Muscle layer of colon (tissue), 2 donors: ENCODE measurements around the gene PPP1R37.

Source experiments
- H3K27ac ChIP-seq: one replicate; pipeline ENCODE4 v1.7.0; 2013; ENCODE audit warnings: low read depth, mild to moderate bottlenecking, low read length, moderate library complexity
- H3K27me3 ChIP-seq, 2 donors: one replicate each; pipeline ENCODE4 v1.7.0; 2013; ENCODE audit warnings: low read length in 2 of 2, mild to moderate bottlenecking in 2 of 2; ENCODE audit not compliant: insufficient read depth in 2 of 2, control insufficient read depth in 1 of 2
- H3K36me3 ChIP-seq: one replicate; pipeline ENCODE4 v1.7.0; 2013; ENCODE audit warnings: mild to moderate bottlenecking, low read length; ENCODE audit not compliant: insufficient read depth
- H3K4me1 ChIP-seq: one replicate; pipeline ENCODE4 v1.7.0; 2013; ENCODE audit warnings: mild to moderate bottlenecking, low read length; ENCODE audit not compliant: insufficient read depth
- H3K4me3 ChIP-seq, 2 donors: one replicate each; pipeline ENCODE4 v1.7.0; 2013; ENCODE audit warnings: low read length in 2 of 2, low read depth in 1 of 2, mild to moderate bottlenecking in 1 of 2, moderate library complexity in 1 of 2
- H3K9ac ChIP-seq: one replicate; pipeline ENCODE4 v1.7.0; 2013; ENCODE audit warnings: low read length
- H3K9me3 ChIP-seq: one replicate; pipeline ENCODE4 v1.7.0; 2013; ENCODE audit warnings: mild to moderate bottlenecking, low read length
- donor health status: abdominal sarcoma.
- donor health status: Adenocarcinoma of cecum.

Gene PPP1R37

DNA sequence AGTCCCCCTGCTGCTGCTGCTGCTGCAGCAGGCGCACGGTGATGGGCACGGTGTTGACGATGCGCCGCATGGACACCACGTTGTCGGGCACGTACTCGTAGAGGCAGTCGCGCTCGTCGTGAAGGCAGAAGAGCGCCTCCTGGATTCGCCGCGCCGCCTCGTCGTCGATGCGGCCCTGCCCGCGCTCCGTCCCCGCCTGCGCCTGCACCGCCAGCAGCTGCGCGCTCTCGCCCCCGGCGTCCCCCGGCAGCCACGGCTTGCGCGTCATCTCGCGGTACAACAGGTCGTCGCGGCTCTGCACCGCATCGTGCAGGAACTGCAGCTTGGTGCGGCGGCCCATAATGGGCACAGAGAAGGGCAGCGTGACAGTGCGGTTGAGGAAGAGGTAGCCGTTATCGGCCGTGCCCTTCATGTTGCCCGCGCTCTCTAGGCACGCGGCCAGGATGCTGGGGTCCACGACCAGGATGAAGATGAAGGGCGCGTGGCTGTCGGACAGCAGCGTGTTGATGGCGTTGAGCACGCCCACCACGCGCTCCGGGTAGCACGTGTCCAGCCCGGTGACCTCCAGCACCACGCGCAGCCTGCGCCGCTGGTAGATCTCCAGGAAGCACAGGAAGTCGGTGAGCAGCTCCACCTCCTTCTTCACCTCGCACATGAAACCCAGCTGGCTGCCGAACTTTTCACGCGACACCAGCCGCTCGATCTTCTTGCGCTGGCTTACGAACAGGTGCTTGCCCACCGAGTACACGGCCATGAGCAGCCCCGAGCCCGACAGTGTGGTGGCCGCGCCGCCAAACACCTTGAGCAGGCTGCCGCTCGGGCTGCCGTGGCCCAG lies 59.7 kb downstream of the PPP1R37 start:
- Histone ChIP-seq H3K4me1 (peaks cover 12% of the 10 kb centered on the region), H3K9ac (no peak overlapping the region), H3K27me3 (peaks cover 25 to 53% of the 10 kb centered on the region in 2 donors), H3K27ac (no peak overlapping the region), H3K4me3 (peak overlapping the region; percentile 38 to 43), H3K9me3 (no peaks in the 10 kb centered on the region), H3K36me3 (no peaks in the 10 kb centered on the region)

- Histone ChIP-seq H3K27ac (no peak overlapping the region), H3K27me3 (peaks cover 25 to 60% of the 10 kb centered on the region in 2 donors), H3K9ac (no peak overlapping the region), H3K4me3 (peak overlapping the region; percentile 38 to 43), H3K9me3 (no peaks in the 10 kb centered on the region), H3K36me3 (no peaks in the 10 kb centered on the region), H3K4me1 (peaks cover 12% of the 10 kb centered on the region)
Measured at GRCh38 chr19:45153339-45154063, 60.5 kb downstream of the PPP1R37 start.

DNA sequence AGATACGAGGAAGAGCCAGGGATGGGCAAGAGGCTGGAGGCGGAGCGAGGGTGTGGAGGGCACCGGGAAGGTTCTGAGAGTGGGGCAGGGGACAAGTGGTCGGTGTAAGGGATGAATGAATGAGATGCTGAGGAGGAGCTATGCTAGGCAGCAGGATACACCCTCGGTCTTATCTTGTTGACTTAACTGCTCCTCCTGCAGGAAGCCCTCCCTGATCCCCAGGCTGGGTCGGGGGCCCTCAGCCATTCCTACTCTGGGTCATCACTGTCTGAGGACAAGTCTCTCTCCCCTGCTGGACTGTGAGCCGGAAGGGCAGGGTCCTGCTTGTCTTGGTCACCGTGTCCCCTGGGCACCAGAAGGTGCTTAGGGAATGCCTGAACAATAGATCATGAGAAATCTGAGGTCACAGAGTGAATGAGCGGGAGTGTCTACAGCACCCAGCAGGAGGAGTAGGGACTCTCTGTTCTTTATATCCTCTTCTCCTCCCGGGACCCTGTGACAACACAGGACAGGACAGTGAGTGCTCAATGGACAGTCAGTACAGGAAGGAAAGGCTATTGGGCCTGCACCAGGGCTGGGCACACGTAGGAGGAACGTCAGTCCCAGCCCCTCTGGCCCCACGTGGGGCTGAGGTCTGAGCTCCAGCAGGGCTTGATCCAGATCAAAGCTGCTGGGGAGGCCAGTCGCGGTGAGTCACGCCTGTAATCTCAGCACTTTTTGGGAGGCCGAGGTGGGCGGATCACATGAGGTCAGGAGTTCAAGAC lies 61.3 kb downstream of the PPP1R37 start:
- Histone ChIP-seq H3K27me3 (peaks cover 25 to 66% of the 10 kb centered on the region in 2 donors), H3K9ac (no peak overlapping the region), H3K9me3 (no peaks in the 10 kb centered on the region), H3K4me1 (peaks cover 12% of the 10 kb centered on the region), H3K27ac (no peak overlapping the region), H3K36me3 (no peaks in the 10 kb centered on the region), H3K4me3 (peak overlapping the region in 1 of 2 donors; percentile 43)

DNA sequence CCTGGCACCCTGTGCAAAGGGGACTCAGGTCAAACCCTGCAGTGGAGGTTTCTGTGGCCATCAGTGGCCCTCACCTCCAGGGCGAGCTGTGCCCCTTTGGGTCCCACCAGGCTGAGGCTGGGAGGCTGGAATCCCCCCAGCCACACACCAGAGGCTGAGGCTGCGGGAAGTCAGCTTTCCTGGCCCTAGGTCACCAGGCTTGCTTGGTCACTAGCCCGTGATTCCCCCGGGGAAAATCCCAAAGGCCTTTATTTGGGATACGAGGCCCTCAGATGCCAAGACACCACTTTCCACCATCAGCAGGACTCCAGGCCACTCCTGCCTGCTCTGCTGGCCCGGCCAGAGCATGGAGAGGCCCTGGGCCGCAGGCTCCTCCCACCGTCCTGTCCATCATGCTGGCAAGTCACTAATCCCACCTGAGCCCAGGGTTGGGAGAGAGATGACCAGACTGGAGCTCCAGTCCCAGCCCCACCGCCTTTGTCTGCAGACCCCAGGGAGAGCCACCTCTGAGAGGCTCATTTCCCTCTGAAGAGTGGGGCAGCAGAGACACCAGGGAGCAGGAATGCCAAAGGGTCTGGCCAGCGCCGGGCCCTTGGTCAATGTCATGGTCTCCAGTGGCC lies 63.1 kb downstream of the PPP1R37 start:
- Histone ChIP-seq H3K4me3 (no peak overlapping the region), H3K9ac (no peak overlapping the region), H3K36me3 (no peaks in the 10 kb centered on the region), H3K27ac (no peak overlapping the region), H3K9me3 (no peaks in the 10 kb centered on the region), H3K27me3 (peaks cover 18 to 74% of the 10 kb centered on the region in 2 donors), H3K4me1 (peaks cover 12% of the 10 kb centered on the region)

DNA sequence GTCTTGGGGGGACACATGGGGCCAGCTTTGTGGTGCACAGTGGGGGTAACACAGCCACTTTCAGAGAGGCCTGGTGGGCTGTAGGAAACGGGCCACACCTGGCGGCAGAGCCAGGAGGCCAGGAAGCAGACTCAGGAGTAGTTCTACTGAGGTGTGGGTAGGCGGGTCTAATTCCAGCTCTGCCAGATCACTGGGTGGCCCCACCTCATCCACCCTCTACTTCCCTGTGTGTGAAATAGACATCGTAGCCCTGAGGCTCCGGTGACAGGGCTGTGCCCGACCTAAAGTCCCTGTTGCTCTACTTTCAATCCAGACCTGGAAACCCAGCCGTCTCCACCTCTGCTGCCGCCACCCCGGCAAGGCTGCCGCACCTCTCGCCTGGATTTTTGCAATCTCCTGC lies 63.8 kb downstream of the PPP1R37 start:
- no peak overlapping the region for H3K9ac ChIP-seq
- no peak overlapping the region for H3K4me3 ChIP-seq
- peaks cover 12% of the 10 kb centered on the region for H3K4me1 ChIP-seq
- H3K27ac ChIP-seq, result no peak overlapping the region
- peaks cover 11 to 74% of the 10 kb centered on the region in 2 donors for H3K27me3 ChIP-seq
- no peaks in the 10 kb centered on the region for H3K36me3 ChIP-seq
- no peaks in the 10 kb centered on the region for H3K9me3 ChIP-seq

DNA sequence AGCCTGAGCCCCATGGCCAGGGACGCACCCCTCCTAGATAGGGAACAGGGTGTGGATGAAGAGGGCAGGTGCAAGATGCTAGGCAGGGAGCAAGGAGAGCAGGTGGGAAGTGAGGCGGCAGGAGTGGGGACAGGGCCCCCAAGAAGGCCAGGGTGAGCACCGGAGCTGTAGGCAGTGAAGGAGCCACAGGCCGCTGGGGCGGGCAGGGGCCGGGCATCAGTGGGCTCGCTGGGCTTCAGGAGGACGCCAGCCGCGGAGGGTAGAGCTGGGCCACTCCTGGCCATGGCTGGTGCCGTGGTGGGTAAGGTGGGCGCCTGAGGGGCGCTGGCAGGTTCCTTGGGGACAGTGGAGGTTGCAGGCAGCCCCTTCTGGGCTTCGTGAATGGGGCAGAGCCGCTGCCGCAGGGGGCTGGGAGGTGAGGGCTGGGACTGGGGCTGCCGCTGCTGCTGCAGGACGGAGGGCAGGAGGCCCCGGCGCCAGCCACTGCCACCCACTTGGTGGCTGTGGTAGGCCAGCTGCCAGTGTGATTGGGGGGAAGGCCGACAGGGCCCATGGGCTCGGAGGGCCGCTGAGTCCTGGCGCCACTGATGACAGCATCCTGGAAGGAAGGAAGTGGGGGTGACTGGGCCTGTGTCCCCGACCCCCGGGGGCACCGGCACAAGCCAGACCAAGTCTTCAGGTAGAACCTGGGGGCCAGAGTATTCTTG lies 65.7 kb downstream of the PPP1R37 start:
- peaks cover 3% of the 10 kb centered on the region for H3K4me1 ChIP-seq
- H3K36me3 ChIP-seq, result no peaks in the 10 kb centered on the region
- no peaks in the 10 kb centered on the region for H3K9me3 ChIP-seq
- no peak overlapping the region for H3K4me3 ChIP-seq
- H3K27ac ChIP-seq, result no peak overlapping the region
- no peak overlapping the region for H3K9ac ChIP-seq
- peaks cover 0 to 62% of the 10 kb centered on the region in 2 donors for H3K27me3 ChIP-seq

- no peak overlapping the region for H3K9ac ChIP-seq
- H3K4me3 ChIP-seq, result no peak overlapping the region
- H3K4me1 ChIP-seq, result no peaks in the 10 kb centered on the region
- H3K27me3 ChIP-seq, result peaks cover 0 to 58% of the 10 kb centered on the region in 2 donors
- H3K9me3 ChIP-seq, result no peaks in the 10 kb centered on the region
- no peaks in the 10 kb centered on the region for H3K36me3 ChIP-seq
- H3K27ac ChIP-seq, result no peak overlapping the region
Measured at GRCh38 chr19:45159210-45159970, 66.4 kb downstream of the PPP1R37 start.

DNA sequence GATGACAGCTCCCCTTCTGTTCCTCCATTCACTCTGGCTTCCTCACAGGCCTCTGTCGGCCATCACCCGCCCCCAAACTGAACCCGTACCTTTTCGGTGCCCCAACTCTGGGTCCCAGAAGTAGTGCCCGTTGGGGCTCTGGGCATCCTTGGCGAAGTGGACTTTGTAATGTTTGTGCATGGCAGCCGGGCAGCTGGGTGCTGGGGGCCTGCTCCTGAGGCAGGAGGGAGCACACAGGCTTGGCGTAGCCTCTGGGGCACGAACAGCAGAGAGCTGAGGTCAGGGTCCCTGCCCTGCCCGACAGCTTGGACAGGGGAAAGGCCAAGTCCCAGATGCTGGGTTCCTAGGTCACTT lies 67.0 kb downstream of the PPP1R37 start:
- no peak overlapping the region for H3K9ac ChIP-seq
- H3K27me3 ChIP-seq, result peaks cover 0 to 58% of the 10 kb centered on the region in 2 donors
- no peak overlapping the region for H3K27ac ChIP-seq
- H3K4me1 ChIP-seq, result no peaks in the 10 kb centered on the region
- H3K36me3 ChIP-seq, result no peaks in the 10 kb centered on the region
- H3K9me3 ChIP-seq, result no peaks in the 10 kb centered on the region
- no peak overlapping the region for H3K4me3 ChIP-seq

DNA sequence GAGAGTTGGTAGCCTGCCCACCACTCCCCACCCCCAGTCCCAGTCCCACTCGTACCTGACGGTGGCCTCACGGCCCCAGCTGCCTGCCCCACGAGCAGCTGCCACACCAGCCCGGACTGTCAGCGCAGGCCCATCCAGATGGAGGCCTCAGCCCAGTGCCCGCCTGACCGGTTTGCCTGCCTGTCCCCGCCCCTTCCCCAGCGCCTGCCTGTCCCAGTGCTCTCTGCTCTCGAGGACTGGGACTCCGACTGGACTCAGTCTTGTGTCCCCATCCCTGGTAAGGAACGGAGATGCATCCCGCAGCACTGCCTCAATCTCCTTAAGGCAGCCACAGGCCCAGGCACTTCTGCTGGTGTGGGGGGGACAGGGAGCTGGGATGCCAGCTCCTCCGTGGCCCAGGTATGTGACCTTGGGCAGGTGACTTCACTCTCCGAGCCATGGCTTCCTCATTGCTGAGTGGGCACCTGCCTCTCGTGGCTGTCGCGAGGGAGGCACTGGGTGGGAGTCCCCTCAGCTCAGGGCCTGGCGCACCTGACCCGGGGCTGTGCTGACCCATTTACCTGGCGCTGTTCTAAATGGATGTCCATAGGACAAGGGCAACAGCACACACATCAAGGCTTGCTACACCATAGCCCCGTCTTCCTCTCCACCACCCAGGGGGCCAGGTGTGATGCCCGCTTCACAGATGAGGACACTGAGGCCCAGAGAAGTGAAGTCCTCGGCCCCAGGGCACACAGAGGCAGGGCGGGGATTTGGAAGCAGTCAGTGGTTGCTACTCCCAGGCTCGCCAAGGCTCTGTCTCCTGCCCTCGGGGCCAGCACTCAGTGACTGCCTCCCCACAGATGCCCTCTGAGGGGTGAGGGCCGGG lies 68.1 kb downstream of the PPP1R37 start, which contains the start of gene NKPD1:
Gene NKPD1 (minus strand): TSS at position 113 of the 868 bp plus-strand sequence. CDS start 832 bp downstream, outside the sequence.
- no peaks in the 10 kb centered on the region for H3K9me3 ChIP-seq
- no peaks in the 10 kb centered on the region for H3K36me3 ChIP-seq
- no peak within 1 kb of the TSS for H3K4me3 ChIP-seq
- no peaks in the 10 kb centered on the region for H3K4me1 ChIP-seq
- H3K27ac ChIP-seq, result no peak within 1 kb of the TSS
- H3K27me3 ChIP-seq, result peaks cover 0 to 50% of the 10 kb centered on the region in 2 donors
- H3K9ac ChIP-seq, result no peak within 1 kb of the TSS
